IPS-15b (cell line): ENCODE results near the gene HMCES.

Experiments
- H3K27me3 ChIP-seq: one replicate; pipeline ENCODE4 v1.6.1; 2013; ENCODE audit warnings: low read length; ENCODE audit not compliant: control insufficient read depth, insufficient read depth
- H3K36me3 ChIP-seq: one replicate; pipeline ENCODE4 v1.6.1; 2013; ENCODE audit warnings: low read length; ENCODE audit not compliant: control insufficient read depth, insufficient read depth
- H3K4me1 ChIP-seq: one replicate; pipeline ENCODE4 v1.6.1; 2013; ENCODE audit warnings: mild to moderate bottlenecking, low read length; ENCODE audit not compliant: control insufficient read depth, insufficient read depth
- H3K4me3 ChIP-seq: one replicate; pipeline ENCODE4 v1.5.1; 2013; ENCODE audit warnings: low read depth, low read length
- H3K9ac ChIP-seq: one replicate; pipeline ENCODE4 v1.6.1; 2013; ENCODE audit warnings: low read depth, mild to moderate bottlenecking, low read length
- H3K9me3 ChIP-seq: one replicate; pipeline ENCODE4 v1.6.1; 2013; ENCODE audit warnings: mild to moderate bottlenecking, low read length; ENCODE audit not compliant: control insufficient read depth, insufficient read depth

Gene HMCES

GRCh38 chr3:129281726-129282125, 3.1 kb downstream of the HMCES start:
- Histone ChIP-seq H3K4me1 (peaks cover 7% of the 10 kb centered on the region), H3K9ac (no peak overlapping the region), H3K27me3 (no peaks in the 10 kb centered on the region), H3K36me3 (peaks cover 4% of the 10 kb centered on the region), H3K9me3 (no peaks in the 10 kb centered on the region), H3K4me3 (no peak overlapping the region)

- H3K4me3 ChIP-seq: no peak overlapping the region
- no peaks in the 10 kb centered on the region for H3K27me3 ChIP-seq
- H3K9ac ChIP-seq: no peak overlapping the region
- H3K4me1 ChIP-seq: peaks cover 4% of the 10 kb centered on the region
- H3K36me3 ChIP-seq: peaks cover 1% of the 10 kb centered on the region
- H3K9me3 ChIP-seq: no peaks in the 10 kb centered on the region
Observed at GRCh38 chr3:129282727-129283327, 4.2 kb downstream of the HMCES start.

GRCh38 chr3:129286081-129286480, 7.4 kb downstream of the HMCES start:
- Histone ChIP-seq H3K9ac (no peak overlapping the region), H3K4me3 (no peak overlapping the region), H3K36me3 (no peaks in the 10 kb centered on the region), H3K9me3 (no peaks in the 10 kb centered on the region), H3K27me3 (no peaks in the 10 kb centered on the region), H3K4me1 (no peaks in the 10 kb centered on the region)

- no peak overlapping the region for H3K4me3 ChIP-seq
- no peaks in the 10 kb centered on the region for H3K4me1 ChIP-seq
- H3K9ac ChIP-seq: no peak overlapping the region
- no peaks in the 10 kb centered on the region for H3K9me3 ChIP-seq
- no peaks in the 10 kb centered on the region for H3K27me3 ChIP-seq
- no peaks in the 10 kb centered on the region for H3K36me3 ChIP-seq
Observed at GRCh38 chr3:129288446-129288845, 9.8 kb downstream of the HMCES start.

GRCh38 chr3:129289201-129289921, 10.7 kb downstream of the HMCES start:
- Histone ChIP-seq H3K4me3 (no peak overlapping the region), H3K4me1 (no peaks in the 10 kb centered on the region), H3K9ac (no peak overlapping the region), H3K9me3 (no peaks in the 10 kb centered on the region), H3K36me3 (no peaks in the 10 kb centered on the region), H3K27me3 (no peaks in the 10 kb centered on the region)

GRCh38 chr3:129291236-129291886, 12.7 kb downstream of the HMCES start:
- Histone ChIP-seq H3K9ac (no peak overlapping the region), H3K4me3 (no peak overlapping the region), H3K4me1 (no peaks in the 10 kb centered on the region), H3K27me3 (no peaks in the 10 kb centered on the region), H3K9me3 (no peaks in the 10 kb centered on the region), H3K36me3 (no peaks in the 10 kb centered on the region)

- no peaks in the 10 kb centered on the region for H3K4me1 ChIP-seq
- no peaks in the 10 kb centered on the region for H3K9me3 ChIP-seq
- peaks cover 5% of the 10 kb centered on the region for H3K36me3 ChIP-seq
- H3K9ac ChIP-seq: no peak overlapping the region
- no peaks in the 10 kb centered on the region for H3K27me3 ChIP-seq
- no peak overlapping the region for H3K4me3 ChIP-seq
Observed at GRCh38 chr3:129295286-129295685, 16.6 kb downstream of the HMCES start.

GRCh38 chr3:129304146-129304961, 25.7 kb downstream of the HMCES start:
- no peaks in the 10 kb centered on the region for H3K36me3 ChIP-seq
- no peak overlapping the region for H3K9ac ChIP-seq
- peaks cover 10% of the 10 kb centered on the region for H3K4me1 ChIP-seq
- H3K9me3 ChIP-seq: no peaks in the 10 kb centered on the region
- no peaks in the 10 kb centered on the region for H3K27me3 ChIP-seq
- no peak overlapping the region for H3K4me3 ChIP-seq

GRCh38 chr3:129304962-129305222, 26.2 kb downstream of the HMCES start:
- no peak overlapping the region for H3K9ac ChIP-seq
- peaks cover 10% of the 10 kb centered on the region for H3K4me1 ChIP-seq
- no peaks in the 10 kb centered on the region for H3K9me3 ChIP-seq
- H3K36me3 ChIP-seq: no peaks in the 10 kb centered on the region
- no peaks in the 10 kb centered on the region for H3K27me3 ChIP-seq
- no peak overlapping the region for H3K4me3 ChIP-seq

- H3K9me3 ChIP-seq: no peaks in the 10 kb centered on the region
- H3K4me3 ChIP-seq: peak overlapping the region; percentile 40
- peaks cover 10% of the 10 kb centered on the region for H3K4me1 ChIP-seq
- no peaks in the 10 kb centered on the region for H3K27me3 ChIP-seq
- no peak overlapping the region for H3K9ac ChIP-seq
- H3K36me3 ChIP-seq: no peaks in the 10 kb centered on the region
Observed at GRCh38 chr3:129305592-129306091, 27.0 kb downstream of the HMCES start.

GRCh38 chr3:129308636-129309035, 30.0 kb downstream of the HMCES start:
- Histone ChIP-seq H3K4me1 (peaks cover 10% of the 10 kb centered on the region), H3K9ac (no peak overlapping the region), H3K4me3 (no peak overlapping the region), H3K27me3 (no peaks in the 10 kb centered on the region), H3K9me3 (no peaks in the 10 kb centered on the region), H3K36me3 (no peaks in the 10 kb centered on the region)
